ENCODE measurements around the gene SPATA13. TPM values are rescaled to one million over a fixed set of nuclear protein-coding genes. Genes with fewer than 3 reads are reported as not detected.
"Not testable (repeated sequence)": the region's sequence is repeated elsewhere in the genome, so short reads cannot be mapped to it uniquely, and the experiment has no call there.

Gene SPATA13
- total RNA-seq, 1 donor from 2014 or later = 2.2 TPM

- no peak for ATAC-seq
These were observed 38.5 kb downstream of the SPATA13 start for GRCh38 chr13:24199016-24199415.

GRCh38 chr13:24202215-24202614 lies 41.7 kb downstream of the SPATA13 start:
- no peak for ATAC-seq

- no peak for ATAC-seq
These were observed 42.8 kb downstream of the SPATA13 start for GRCh38 chr13:24203273-24203672.

GRCh38 chr13:24203811-24204210 lies 43.3 kb downstream of the SPATA13 start:
- no peak for ATAC-seq

GRCh38 chr13:24205076-24205475 lies 44.6 kb downstream of the SPATA13 start:
- ATAC-seq = not testable (repeated sequence)

GRCh38 chr13:24207841-24208667 lies 47.5 kb downstream of the SPATA13 start:
- ATAC-seq = peak; percentile 28

GRCh38 chr13:24209138-24209537 lies 48.6 kb downstream of the SPATA13 start:
- ATAC-seq = no peak

- no peak for ATAC-seq
These were observed 51.7 kb downstream of the SPATA13 start for GRCh38 chr13:24212254-24212653.

- ATAC-seq = no peak
These were observed 52.2 kb downstream of the SPATA13 start for GRCh38 chr13:24212674-24213073.

- ATAC-seq = no peak
These were observed 53.4 kb downstream of the SPATA13 start for GRCh38 chr13:24213932-24214331.

GRCh38 chr13:24214528-24214927 lies 54.0 kb downstream of the SPATA13 start:
- ATAC-seq = peak; percentile 31

- ATAC-seq = no peak
These were observed 54.6 kb downstream of the SPATA13 start for GRCh38 chr13:24215126-24215525.

- peak; percentile 14 for ATAC-seq
These were observed 55.2 kb downstream of the SPATA13 start for GRCh38 chr13:24215732-24216131.

GRCh38 chr13:24216176-24216575 lies 55.7 kb downstream of the SPATA13 start:
- no peak for ATAC-seq

- not testable (repeated sequence) for ATAC-seq
These were observed 56.3 kb downstream of the SPATA13 start for GRCh38 chr13:24216779-24217178.

- ATAC-seq = no peak
These were observed 57.2 kb downstream of the SPATA13 start for GRCh38 chr13:24217601-24218281.

- no peak for ATAC-seq
These were observed 57.8 kb downstream of the SPATA13 start for GRCh38 chr13:24218338-24218737.

- no peak for ATAC-seq
These were observed 58.5 kb downstream of the SPATA13 start for GRCh38 chr13:24218977-24219376.

- peak; percentile 85 for ATAC-seq
These were observed 59.7 kb downstream of the SPATA13 start for GRCh38 chr13:24220086-24220703.

- ATAC-seq = no peak
These were observed 60.5 kb downstream of the SPATA13 start for GRCh38 chr13:24221007-24221406.

GRCh38 chr13:24222756-24223155 lies 62.2 kb downstream of the SPATA13 start:
- ATAC-seq = no peak

GRCh38 chr13:24223341-24224231 lies 63.1 kb downstream of the SPATA13 start:
- peak; percentile 4 for ATAC-seq
